H1 (cell line): ENCODE results near the gene TAC4. TPM values are rescaled to one million over a fixed set of nuclear protein-coding genes. Genes with fewer than 3 reads are reported as not detected.

ENCODE experiments used
- CTCF ChIA-PET: fragments of 300-600 bp; sonication (Branson Sonifier 250); formaldehyde crosslinking; loops from one replicate; lab custom pipeline; 2021; ENCODE audit not compliant: partially characterized antibody; lab: Charles Lee
- POLR2A ChIA-PET: fragments of 300-600 bp; sonication (Branson Sonifier 250); formaldehyde crosslinking; loops from one replicate; lab custom pipeline; 2021; ENCODE audit warnings: inconsistent platforms; ENCODE audit not compliant: partially characterized antibody; lab: Charles Lee
- DNase-seq, 2 experiments: peaks; one replicate each; pipeline versions ENCODE4 v3.0.0 to v3.0.0-alpha.2; 2010 to 2022; ENCODE audit warnings: low spot score in 2 of 2, low read depth in 1 of 2, mixed read lengths in 1 of 2
- FAIRE-seq: peaks from 2 replicates; lab custom pipeline; 2011; peaks lifted over from hg19 to GRCh38; lab: Jason Lieb, UNC
- H2AFZ ChIP-seq: 2 replicates; pipeline ENCODE4 v1.8.1; 2012; ENCODE audit warnings: low read length, inconsistent platforms
- H2AK5ac ChIP-seq: 2 replicates; pipeline ENCODE4 v1.6.1; 2013; ENCODE audit warnings: low read depth, low read length
- H2BK120ac ChIP-seq: replicated peaks from 2 replicates; pipeline ENCODE3; 2013; ENCODE audit warnings: low read depth, low read length, inconsistent platforms
- H2BK12ac ChIP-seq: 2 replicates; pipeline ENCODE4 v1.6.1; 2013; ENCODE audit warnings: low read depth, low read length
- H2BK15ac ChIP-seq: 2 replicates; pipeline ENCODE4 v1.6.1; 2013; ENCODE audit warnings: low read length
- H2BK20ac ChIP-seq: 2 replicates; pipeline ENCODE4 v1.6.1; 2013; ENCODE audit warnings: low read length
- H2BK5ac ChIP-seq: 2 replicates; pipeline ENCODE4 v1.6.1; 2013; ENCODE audit warnings: low read depth, low read length
- H3K14ac ChIP-seq: 2 replicates; pipeline ENCODE4 v1.6.1; 2013; ENCODE audit warnings: inconsistent platforms; ENCODE audit not compliant: insufficient read length
- H3K18ac ChIP-seq: 2 replicates; pipeline ENCODE4 v1.6.1; 2013; ENCODE audit warnings: low read length; ENCODE audit errors: extremely low read depth
- H3K23ac ChIP-seq: 2 replicates; pipeline ENCODE4 v1.6.1; 2013; ENCODE audit warnings: inconsistent platforms; ENCODE audit not compliant: insufficient read length
- H3K23me2 ChIP-seq: 2 replicates; pipeline ENCODE4 v1.6.1; 2013; ENCODE audit warnings: low read depth, low read length
- H3K27ac ChIP-seq: 2 replicates; pipeline ENCODE4 v1.6.1; 2011; ENCODE audit warnings: low read depth, low read length, inconsistent platforms
- H3K27me3 ChIP-seq, 4 experiments: replicated peaks in 1 of 4; 1 replicate in 1 of 4; 2 replicates in 3 of 4; pipeline versions ENCODE4 v1.6.1 to v1.8.1; 2011 to 2013; ENCODE audit warnings: low read length in 3 of 4, mild to moderate bottlenecking in 3 of 4, inconsistent platforms in 2 of 4, mixed read lengths in 2 of 4, moderate library complexity in 1 of 4; ENCODE audit not compliant: control insufficient read depth in 3 of 4, insufficient read depth in 3 of 4; ENCODE audit errors: extremely low read depth in 1 of 4
- H3K36me3 ChIP-seq, 4 experiments: 2 replicates each; pipeline versions ENCODE4 v1.6.1 to v1.8.1; 2011 to 2013; ENCODE audit warnings: mild to moderate bottlenecking in 4 of 4, low read length in 3 of 4, moderate library complexity in 2 of 4, control low read depth in 1 of 4, inconsistent platforms in 1 of 4; ENCODE audit not compliant: insufficient read depth in 4 of 4, control insufficient read depth in 2 of 4
- H3K4ac ChIP-seq: replicated peaks from 2 replicates; pipeline ENCODE3; 2013; ENCODE audit warnings: low read length, low read depth, mixed read lengths, inconsistent platforms; ENCODE audit not compliant: insufficient read length
- H3K4me1 ChIP-seq, 4 experiments: replicated peaks in 1 of 4; 1 replicate in 1 of 4; 2 replicates in 3 of 4; pipeline versions ENCODE4 v1.6.1 to v1.8.1; 2011 to 2013; ENCODE audit warnings: low read length in 3 of 4, inconsistent platforms in 2 of 4, mixed read lengths in 1 of 4; ENCODE audit not compliant: insufficient read depth in 4 of 4, control insufficient read depth in 3 of 4
- H3K4me2 ChIP-seq, 2 experiments: 2 replicates each; pipeline versions ENCODE4 v1.6.1 to v1.8.1; 2011 to 2013; ENCODE audit warnings: low read depth in 2 of 2, low read length in 2 of 2, control low read depth in 1 of 2, inconsistent platforms in 1 of 2, mild to moderate bottlenecking in 1 of 2; ENCODE audit not compliant: insufficient read depth in 1 of 2
- H3K4me3 ChIP-seq, 4 experiments: fragments of 200-600, 300-600 bp in 1 of 4; sonication (generic), shearing (Covaris generic), sonication (Bioruptor Twin) in 1 of 4; 2 replicates each; pipeline versions ENCODE4 v1.5.1 to v1.8.1; 2011 to 2016; ENCODE audit warnings: low read length in 4 of 4, low read depth in 3 of 4, control low read depth in 2 of 4, inconsistent platforms in 2 of 4, mild to moderate bottlenecking in 2 of 4, mixed read lengths in 1 of 4, moderate library complexity in 1 of 4; ENCODE audit not compliant: insufficient read depth in 2 of 4; ENCODE audit errors: extremely low read depth in 1 of 4
- H3K56ac ChIP-seq: replicated peaks from 2 replicates; pipeline ENCODE3; 2013; ENCODE audit warnings: low read depth, mild to moderate bottlenecking, mixed read lengths, low read length, inconsistent platforms; ENCODE audit not compliant: insufficient read length
- H3K79me1 ChIP-seq: 2 replicates; pipeline ENCODE4 v1.6.1; 2013; ENCODE audit warnings: low read depth, low read length, control low read depth
- H3K79me2 ChIP-seq, 2 experiments: 2 replicates each; pipeline versions ENCODE4 v1.6.1 to v1.8.1; 2012 to 2013; ENCODE audit warnings: low read length in 2 of 2, mild to moderate bottlenecking in 2 of 2, inconsistent platforms in 1 of 2; ENCODE audit not compliant: insufficient read depth in 2 of 2, control insufficient read depth in 1 of 2
- H3K9ac ChIP-seq, 4 experiments: replicated peaks in 1 of 4; 1 replicate in 1 of 4; 2 replicates in 3 of 4; pipeline versions ENCODE4 v1.6.1 to v1.8.1; 2011 to 2013; ENCODE audit warnings: low read depth in 3 of 4, low read length in 3 of 4, control low read depth in 2 of 4, mild to moderate bottlenecking in 2 of 4, moderate library complexity in 2 of 4, inconsistent platforms in 1 of 4; ENCODE audit errors: extremely low read depth in 1 of 4
- H3K9me3 ChIP-seq, 2 experiments: 2 replicates each; pipeline versions ENCODE4 v1.6.1 to v1.8.1; 2012 to 2013; ENCODE audit warnings: mild to moderate bottlenecking in 2 of 2, moderate library complexity in 2 of 2, control low read depth in 1 of 2, inconsistent platforms in 1 of 2, low read depth in 1 of 2, low read length in 1 of 2, mixed read lengths in 1 of 2; ENCODE audit not compliant: insufficient read depth in 2 of 2
- H4K20me1 ChIP-seq, 2 experiments: replicated peaks in 1 of 2; 2 replicates each; pipeline versions ENCODE3 to v1.8.1; 2011 to 2013; ENCODE audit warnings: inconsistent platforms in 2 of 2, low read length in 2 of 2, mild to moderate bottlenecking in 1 of 2; ENCODE audit not compliant: insufficient read depth in 2 of 2, control insufficient read depth in 1 of 2
- H4K5ac ChIP-seq: 2 replicates; pipeline ENCODE4 v1.6.1; 2013; ENCODE audit warnings: low read length, low read depth, mixed read lengths, inconsistent platforms; ENCODE audit not compliant: insufficient read length
- H4K8ac ChIP-seq: 2 replicates; pipeline ENCODE4 v1.8.0; 2013; ENCODE audit warnings: mild to moderate bottlenecking, moderate library complexity, low read length, inconsistent platforms; ENCODE audit not compliant: insufficient read depth; ENCODE audit errors: extremely low read depth
- H4K91ac ChIP-seq: replicated peaks from 2 replicates; pipeline ENCODE3; 2013; ENCODE audit warnings: low read length, mixed read lengths, inconsistent platforms; ENCODE audit not compliant: insufficient read length
- ATF2 ChIP-seq: IDR thresholded peaks from 2 replicates; pipeline ENCODE4 v1.6.1; 2012; ENCODE audit warnings: low read length, inconsistent platforms
- CEBPB ChIP-seq: IDR thresholded peaks from 2 replicates; pipeline ENCODE4 v1.6.1; 2012; ENCODE audit warnings: low read depth, low read length
- CTCF ChIP-seq, 3 experiments: IDR thresholded peaks; 1 replicate in 2 of 3; 2 replicates in 1 of 3; pipeline versions ENCODE4 v1.5.1 to v1.6.1; 2011; ENCODE audit warnings: low read length in 3 of 3, mild to moderate bottlenecking in 3 of 3, inconsistent platforms in 2 of 3, low read depth in 1 of 3, moderate library complexity in 1 of 3; ENCODE audit not compliant: insufficient read depth in 1 of 3; ENCODE audit errors: control extremely low read depth in 1 of 3
- HDAC6 ChIP-seq: IDR thresholded peaks from one replicate; pipeline ENCODE4 v1.7.1; 2012; ENCODE audit warnings: low read depth, mild to moderate bottlenecking, inconsistent platforms, low read length, moderate library complexity
- RAD21 ChIP-seq, 2 experiments: IDR thresholded peaks in 1 of 2; conservative IDR thresholded peaks in 1 of 2; 2 replicates each; pipeline ENCODE4 v1.6.1; 2011; ENCODE audit warnings: low read depth in 2 of 2, low read length in 2 of 2, improper control_type of control experiment in 1 of 2, inconsistent platforms in 1 of 2, mild to moderate bottlenecking in 1 of 2, moderate library complexity in 1 of 2
- TEAD4 ChIP-seq: IDR thresholded peaks from 2 replicates; pipeline ENCODE4 v1.6.1; 2012; ENCODE audit warnings: low read depth, low read length, inconsistent platforms, mixed read lengths
- WGBS, 2 experiments: shearing (Covaris generic) in 1 of 2; methylation state at CpG; one replicate each; pipeline versions ENCODE4 v1.1.6 to v1.1.7; 2013 to 2015; ENCODE audit warnings: low lambda C conversion rate in 2 of 2, mixed read lengths in 2 of 2, inconsistent platforms in 1 of 2, low coverage in 1 of 2, missing lambda C conversion rate in 1 of 2; ENCODE audit not compliant: insufficient replicate concordance in 2 of 2, insufficient coverage in 1 of 2, insufficient read length in 1 of 2; ENCODE audit errors: extremely low coverage in 1 of 2, missing lambda C conversion rate in 1 of 2; 5-methylcytosine and 5-hydroxymethylcytosine counted together
- polyA plus RNA-seq, 7 experiments: library from polyadenylated mRNA; depleted of rRNA in 3 of 7; stranded (reverse) in 5 of 7; unstranded in 2 of 7; fragments of >200 nt in 5 of 7; fragments of 200-250 nt in 2 of 7; gene quantifications; 1 replicate in 5 of 7; 2 replicates in 1 of 7; 4 replicates in 1 of 7; pipeline versions ENCODE4 v1.2.1 to v1.2.3, GENCODE V29; 2011 to 2013; ENCODE audit warnings: missing spikeins in 2 of 7, mixed read lengths in 2 of 7
- total RNA-seq: library from RNA; stranded (reverse); fragmentation: NEBNext Ultra II Directional; extraction: Animal tissue kit (Norgen Biotek cat#: 25700); gene quantifications from 2 replicates; pipeline ENCODE4 v1.2.1, GENCODE V29; 2021

The TAC4 gene
- total and polyA plus RNA-seq, 2 of the 8 experiments (the other 6 are each of a cell fraction or from before 2014, with no cell fraction given) = 0.15 TPM; not detected in 1

GRCh38 chr17:49841548-49841947, 6.3 kb downstream of the TAC4 start:
- peaks cover 4 to 6% of the 10 kb centered on the region in 2 experiments for H4K20me1 ChIP-seq
- no peak overlapping the region for H3K9ac ChIP-seq
- peak overlapping the region; percentile 51 for H3K4ac ChIP-seq
- H3K56ac ChIP-seq = no peak overlapping the region
- no peaks in the 10 kb centered on the region for H3K79me2 ChIP-seq
- no peak overlapping the region for H2BK20ac ChIP-seq
- no peak overlapping the region for H3K14ac ChIP-seq
- CTCF ChIA-PET = interaction anchor here (0.7 to 0.8 kb wide), 2 partner anchors 8 to 133 kb away, joined by 3 read pairs; no protein-coding TSS in a partner anchor
- no peak overlapping the region for H2BK120ac ChIP-seq
- H3K4me3 ChIP-seq = no peak overlapping the region
- H2AFZ ChIP-seq = no peak overlapping the region
- H2AK5ac ChIP-seq = no peak overlapping the region
- 92% methylated on average over 2 of the region's 3 CpGs; no CpG with 5 or more reads in 1 of the 2 experiments for WGBS, 2 experiments
- no peak overlapping the region for H3K27ac ChIP-seq
- TF ChIP-seq HDAC6 = no peak
- 0 out of 4 replicates have a peak, but pooled peaks of 1 of the 2 experiments have one; percentile 5 for TF ChIP-seq RAD21 (IDR thresholded peaks at IDR 0.05 in 1 of 2, conservative IDR thresholded peaks at IDR 0.05 in 1 of 2; ENCODE audit: low read depth in 2 of 2, low read length in 2 of 2)
- peak; percentile 22 to 46 (median 41); a peak in 3 of 4 replicates for TF ChIP-seq CTCF (IDR thresholded peaks at IDR 0.05; ENCODE audit: control extremely low read depth in 1 of 3, insufficient read depth in 1 of 3, low read depth in 1 of 3, low read length in 3 of 3)
- TF ChIP-seq ATF2 = no peak
- TF ChIP-seq TEAD4 = peak; percentile 69
- no peak for TF ChIP-seq CEBPB
- POLR2A ChIA-PET = interaction anchor here (0.6 kb wide), 1 partner anchor 8 kb away, joined by 3 read pairs; no protein-coding TSS in a partner anchor
- H3K18ac ChIP-seq = no peak overlapping the region
- H3K23me2 ChIP-seq = no peaks in the 10 kb centered on the region
- no peaks in the 10 kb centered on the region for H3K79me1 ChIP-seq
- no peak overlapping the region for H3K4me2 ChIP-seq
- no peak overlapping the region for H4K5ac ChIP-seq
- 0 out of 7 replicates have a peak, but pooled peaks cover 0 to 2% (median 0%) of the 10 kb centered on the region in 4 experiments for H3K4me1 ChIP-seq
- no peak overlapping the region for H2BK15ac ChIP-seq
- H3K27me3 ChIP-seq = no peaks in the 10 kb centered on the region
- no peaks in the 10 kb centered on the region for H3K9me3 ChIP-seq
- no peak overlapping the region for H3K23ac ChIP-seq
- no peaks in the 10 kb centered on the region; a peak in 1 of 8 replicates for H3K36me3 ChIP-seq
- H4K91ac ChIP-seq = no peak overlapping the region
- no peak overlapping the region for H2BK5ac ChIP-seq
- H4K8ac ChIP-seq = no peak overlapping the region
- DNase-seq (no peak), FAIRE-seq (no peak)
- no peak overlapping the region for H2BK12ac ChIP-seq
